Esophagus muscularis mucosa (tissue), 4 donors: Measurements from ENCODE around the gene BCAS3. TPM values are rescaled to one million over a fixed set of nuclear protein-coding genes. Genes with fewer than 3 reads are reported as not detected.

Experiments used
- DNase-seq: peaks from one replicate; pipeline ENCODE4 v3.0.0-alpha.2; 2017; ENCODE audit errors: extremely low spot score
- H3K27ac ChIP-seq, 4 donors: fragments of 200-600 bp; sonication (generic); replicated peaks in 1 of 4; 1 replicate in 3 of 4; 2 replicates in 1 of 4; pipeline ENCODE4 v1.5.1; 2016 to 2019; ENCODE audit warnings: mild to moderate bottlenecking in 1 of 4
- H3K27me3 ChIP-seq, 4 donors: fragments of 200-600 bp; sonication (generic); one replicate each; pipeline versions ENCODE4 v1.5.1 to v1.6.0; 2016 to 2019
- H3K36me3 ChIP-seq, 4 donors: fragments of 200-600 bp; sonication (generic); one replicate each; pipeline ENCODE4 v1.5.1; 2016 to 2019
- H3K4me1 ChIP-seq, 4 donors: fragments of 200-600 bp; sonication (generic); one replicate each; pipeline ENCODE4 v1.5.1; 2016 to 2019
- H3K4me3 ChIP-seq, 4 donors: fragments of 200-600 bp; sonication (generic); 1 replicate in 2 of 4; 2 replicates in 2 of 4; pipeline ENCODE4 v1.5.1; 2016 to 2019; ENCODE audit warnings: mild to moderate bottlenecking in 4 of 4, moderate library complexity in 1 of 4
- H3K9me3 ChIP-seq, 4 donors: fragments of 200-600 bp; sonication (generic); 1 replicate in 3 of 4; 2 replicates in 1 of 4; pipeline ENCODE4 v1.5.1; 2016 to 2019
- EP300 ChIP-seq: sonication (generic); formaldehyde crosslinking; IDR thresholded peaks from one replicate; pipeline ENCODE4 v1.6.1; 2017; ENCODE audit warnings: antibody characterized with exemption
- POLR2A ChIP-seq: fragments of 450-650 bp; IDR thresholded peaks from one replicate; pipeline ENCODE4 v1.6.1; 2017; ENCODE audit warnings: antibody characterized with exemption, moderate library complexity, mild to moderate bottlenecking, low read depth
- POLR2AphosphoS5 ChIP-seq, 2 donors: sonication (generic); formaldehyde crosslinking; IDR thresholded peaks; one replicate each; pipeline ENCODE4 v1.6.1; 2017; ENCODE audit warnings: antibody characterized with exemption in 2 of 2
- WGBS: methylation state at CpG from one replicate; pipeline ENCODE4 v1.1.5; 2018; 5-methylcytosine and 5-hydroxymethylcytosine counted together
- intact Hi-C: fragments of 100-400 bp; cut with DNase I; formaldehyde crosslinking; loops from one replicate; pipeline ENCODE4 v1.15.1; 2023
- total RNA-seq, 4 donors: library from RNA; depleted of rRNA; stranded (reverse); fragments of >200 nt; gene quantifications; one replicate each; pipeline versions ENCODE4 v1.1.0 to v1.2.1, GENCODE V29; 2016
- TF ChIP-seq, protein P1 (sequence below), 3 experiments: fragments of 200-600 bp in 2 of 3; fragments of 450-650 bp in 1 of 3; sonication (generic) in 2 of 3; IDR thresholded peaks; one replicate each; pipeline ENCODE4 v1.5.1; 2017 to 2019; ENCODE audit warnings: antibody characterized with exemption in 3 of 3, mild to moderate bottlenecking in 2 of 3, moderate library complexity in 1 of 3

The BCAS3 gene
- total RNA-seq, 4 donors from 2014 or later = 17.4 to 25.7 (median 19.5) TPM

- H3K4me1 ChIP-seq = peaks cover 0 to 51% (median 48%) of the 10 kb centered on the region in 4 donors
- H3K27ac ChIP-seq = no peak overlapping the region
- no peaks in the 10 kb centered on the region for H3K36me3 ChIP-seq
- no peaks in the 10 kb centered on the region for H3K9me3 ChIP-seq
- TF ChIP-seq, protein P1, sequence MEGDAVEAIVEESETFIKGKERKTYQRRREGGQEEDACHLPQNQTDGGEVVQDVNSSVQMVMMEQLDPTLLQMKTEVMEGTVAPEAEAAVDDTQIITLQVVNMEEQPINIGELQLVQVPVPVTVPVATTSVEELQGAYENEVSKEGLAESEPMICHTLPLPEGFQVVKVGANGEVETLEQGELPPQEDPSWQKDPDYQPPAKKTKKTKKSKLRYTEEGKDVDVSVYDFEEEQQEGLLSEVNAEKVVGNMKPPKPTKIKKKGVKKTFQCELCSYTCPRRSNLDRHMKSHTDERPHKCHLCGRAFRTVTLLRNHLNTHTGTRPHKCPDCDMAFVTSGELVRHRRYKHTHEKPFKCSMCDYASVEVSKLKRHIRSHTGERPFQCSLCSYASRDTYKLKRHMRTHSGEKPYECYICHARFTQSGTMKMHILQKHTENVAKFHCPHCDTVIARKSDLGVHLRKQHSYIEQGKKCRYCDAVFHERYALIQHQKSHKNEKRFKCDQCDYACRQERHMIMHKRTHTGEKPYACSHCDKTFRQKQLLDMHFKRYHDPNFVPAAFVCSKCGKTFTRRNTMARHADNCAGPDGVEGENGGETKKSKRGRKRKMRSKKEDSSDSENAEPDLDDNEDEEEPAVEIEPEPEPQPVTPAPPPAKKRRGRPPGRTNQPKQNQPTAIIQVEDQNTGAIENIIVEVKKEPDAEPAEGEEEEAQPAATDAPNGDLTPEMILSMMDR (IDR thresholded peaks at IDR 0.05) = no peak
- TF ChIP-seq POLR2AphosphoS5 (IDR thresholded peaks at IDR 0.05) = no peak
- TF ChIP-seq POLR2A = no peak
- no peak for TF ChIP-seq EP300
- no peaks in the 10 kb centered on the region for H3K27me3 ChIP-seq
- intact Hi-C loops = no loop called here
- 98% methylated on average over 2 of the region's 2 CpGs for WGBS
- no peak for DNase-seq
- no peak overlapping the region for H3K4me3 ChIP-seq
These were observed 628.4 kb downstream of the BCAS3 start for GRCh38 chr17:61306003-61306402.

GRCh38 chr17:61307905-61308886, 630.5 kb downstream of the BCAS3 start:
- no peak overlapping the region for H3K4me3 ChIP-seq
- TF ChIP-seq POLR2AphosphoS5 (IDR thresholded peaks at IDR 0.05) (peak in 1 of 2 donors; percentile 26), POLR2A (no peak)
- H3K4me1 ChIP-seq = peaks cover under 1 to 51% (median 45%) of the 10 kb centered on the region in 4 donors
- H3K27ac ChIP-seq = peak overlapping the region; percentile 51 to 78 (median 68)
- WGBS = 67% methylated on average over 11 of the region's 11 CpGs
- H3K9me3 ChIP-seq = no peaks in the 10 kb centered on the region
- intact Hi-C loops = no loop called here
- no peak for DNase-seq
- no peaks in the 10 kb centered on the region for H3K27me3 ChIP-seq
- no peaks in the 10 kb centered on the region for H3K36me3 ChIP-seq

DNA sequence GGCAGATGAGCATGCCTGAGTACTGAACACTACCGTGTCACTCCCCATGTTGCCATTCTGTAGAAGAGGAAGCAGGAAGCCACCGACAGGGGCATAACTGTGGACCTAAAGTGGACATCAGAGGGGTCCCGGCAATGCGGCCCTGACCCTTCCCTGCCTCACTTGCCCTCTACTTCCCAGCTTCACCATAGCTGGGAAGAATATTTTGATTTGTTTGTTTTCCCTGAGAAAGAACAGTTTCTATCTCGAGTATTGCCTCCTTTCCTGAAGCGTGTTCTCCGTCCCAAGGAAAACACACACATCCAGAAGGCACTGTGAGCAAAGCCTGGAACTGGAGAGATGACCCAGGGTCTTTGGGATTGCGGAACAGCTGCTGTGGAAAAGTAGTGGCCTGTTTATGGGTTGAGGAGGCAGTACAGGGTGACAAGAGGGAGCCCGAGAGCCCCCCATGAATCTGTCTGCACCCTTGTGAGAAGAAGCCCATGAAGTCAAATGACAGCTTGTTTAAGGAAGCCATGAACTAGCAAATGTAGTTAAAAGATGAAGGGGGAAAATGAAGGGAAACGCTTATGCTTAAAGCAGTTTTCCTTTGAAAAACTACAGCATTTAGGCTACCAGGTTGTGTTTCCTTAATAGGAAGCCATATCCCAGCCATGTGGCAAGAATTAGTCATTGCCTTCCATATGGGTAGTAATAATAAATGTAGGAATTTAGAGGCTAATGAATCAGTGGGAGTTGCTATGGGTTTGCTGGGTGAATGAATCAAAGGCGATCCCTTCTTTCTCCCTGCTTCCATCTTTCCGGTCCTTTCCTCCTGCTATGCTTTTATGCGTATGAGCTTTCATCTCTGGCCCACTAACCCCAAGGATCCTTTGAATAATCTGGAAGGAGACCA, 632.0 kb downstream of the BCAS3 start:
- TF ChIP-seq POLR2A (no peak), POLR2AphosphoS5 (IDR thresholded peaks at IDR 0.05) (no peak), EP300 (no peak)
- TF ChIP-seq, protein P1 (IDR thresholded peaks at IDR 0.05) = no peak
- H3K27me3 ChIP-seq = no peaks in the 10 kb centered on the region
- peaks cover 14 to 56% (median 51%) of the 10 kb centered on the region in 4 donors for H3K4me1 ChIP-seq
- peak overlapping the region; percentile 51 to 78 (median 68) for H3K27ac ChIP-seq
- no peaks in the 10 kb centered on the region for H3K36me3 ChIP-seq
- WGBS = 89% methylated on average over 13 of the region's 13 CpGs
- H3K9me3 ChIP-seq = no peaks in the 10 kb centered on the region
- no peak overlapping the region for H3K4me3 ChIP-seq
- intact Hi-C loops = no loop called here
- no peak for DNase-seq

GRCh38 chr17:61310590-61310989, 632.9 kb downstream of the BCAS3 start:
- TF ChIP-seq POLR2A = no peak
- TF ChIP-seq, protein P1 (IDR thresholded peaks at IDR 0.05) = no peak
- TF ChIP-seq POLR2AphosphoS5 (IDR thresholded peaks at IDR 0.05) = no peak
- no peak for TF ChIP-seq EP300
- no peaks in the 10 kb centered on the region for H3K9me3 ChIP-seq
- peak overlapping the region in 1 of 4 donors; percentile 22 for H3K27ac ChIP-seq
- H3K4me1 ChIP-seq = peaks cover 22 to 66% (median 60%) of the 10 kb centered on the region in 4 donors
- intact Hi-C loops = no loop called here
- WGBS = 77% methylated on average over 6 of the region's 6 CpGs
- H3K27me3 ChIP-seq = no peaks in the 10 kb centered on the region
- H3K4me3 ChIP-seq = no peak overlapping the region
- no peaks in the 10 kb centered on the region for H3K36me3 ChIP-seq
- no peak for DNase-seq
